GM19395 (cell line): ENCODE data around the gene HABP4.
"Not testable (repeated sequence)": the region's sequence is repeated elsewhere in the genome, so short reads cannot be mapped to it uniquely, and the experiment has no call there.

Experiments used
- ATAC-seq: cut with Tn5 transposase; IDR thresholded peaks from one replicate; pipeline ENCODE4 v1.9.1; 2021; ENCODE audit warnings: mild to moderate bottlenecking, moderate library complexity; ENCODE audit not compliant: unreplicated experiment

The HABP4 gene

GRCh38 chr9:96495341-96495740 is 45.4 kb downstream of the HABP4 start:
- ATAC-seq = no peak

GRCh38 chr9:96496368-96497116 is 46.6 kb downstream of the HABP4 start:
- ATAC-seq = no peak

- ATAC-seq = no peak
Observed at GRCh38 chr9:96497117-96497399, 47.1 kb downstream of the HABP4 start.

GRCh38 chr9:96498796-96499195 is 48.8 kb downstream of the HABP4 start:
- ATAC-seq = no peak

- ATAC-seq = no peak
Observed at GRCh38 chr9:96499257-96499656, 49.3 kb downstream of the HABP4 start.

- ATAC-seq = no peak
Observed at GRCh38 chr9:96500696-96501632, 51.0 kb downstream of the HABP4 start.

GRCh38 chr9:96501633-96502538 is 51.9 kb downstream of the HABP4 start:
- ATAC-seq = no peak

- ATAC-seq = no peak
Observed at GRCh38 chr9:96502539-96503373, 52.8 kb downstream of the HABP4 start.

- ATAC-seq = not testable (repeated sequence)
Observed at GRCh38 chr9:96503374-96503748, 53.4 kb downstream of the HABP4 start.

- ATAC-seq = no peak
Observed at GRCh38 chr9:96503918-96504317, 53.9 kb downstream of the HABP4 start.

- ATAC-seq = no peak
Observed at GRCh38 chr9:96505316-96505991, 55.5 kb downstream of the HABP4 start.

- no peak for ATAC-seq
Observed at GRCh38 chr9:96508227-96508940, 58.4 kb downstream of the HABP4 start.

GRCh38 chr9:96509026-96509425 is 59.1 kb downstream of the HABP4 start:
- ATAC-seq = no peak

- no peak for ATAC-seq
Observed at GRCh38 chr9:96509848-96510247, 59.9 kb downstream of the HABP4 start.

- no peak for ATAC-seq
Observed at GRCh38 chr9:96510258-96510657, 60.3 kb downstream of the HABP4 start.

- ATAC-seq = no peak
Observed at GRCh38 chr9:96512240-96512639, 62.3 kb downstream of the HABP4 start.

- no peak for ATAC-seq
Observed at GRCh38 chr9:96513622-96514021, 63.7 kb downstream of the HABP4 start.

GRCh38 chr9:96514108-96514799 is 64.3 kb downstream of the HABP4 start:
- ATAC-seq = no peak

- ATAC-seq = no peak
Observed at GRCh38 chr9:96514800-96515158, 64.8 kb downstream of the HABP4 start.
